H1 (cell line): ENCODE results near the gene DGKD. TPM values are rescaled to one million over a fixed set of nuclear protein-coding genes. Genes with fewer than 3 reads are reported as not detected.

ENCODE experiments used
- CTCF ChIA-PET: fragments of 300-600 bp; sonication (Branson Sonifier 250); formaldehyde crosslinking; loops from one replicate; lab custom pipeline; 2021; ENCODE audit not compliant: partially characterized antibody; lab: Charles Lee
- POLR2A ChIA-PET: fragments of 300-600 bp; sonication (Branson Sonifier 250); formaldehyde crosslinking; loops from one replicate; lab custom pipeline; 2021; ENCODE audit warnings: inconsistent platforms; ENCODE audit not compliant: partially characterized antibody; lab: Charles Lee
- DNase-seq, 2 experiments: peaks; one replicate each; pipeline versions ENCODE4 v3.0.0 to v3.0.0-alpha.2; 2010 to 2022; ENCODE audit warnings: low spot score in 2 of 2, low read depth in 1 of 2, mixed read lengths in 1 of 2
- FAIRE-seq: peaks from 2 replicates; lab custom pipeline; 2011; peaks lifted over from hg19 to GRCh38; lab: Jason Lieb, UNC
- H2AFZ ChIP-seq: 2 replicates; pipeline ENCODE4 v1.8.1; 2012; ENCODE audit warnings: low read length, inconsistent platforms
- H2AK5ac ChIP-seq: 2 replicates; pipeline ENCODE4 v1.6.1; 2013; ENCODE audit warnings: low read depth, low read length
- H2BK120ac ChIP-seq: replicated peaks from 2 replicates; pipeline ENCODE3; 2013; ENCODE audit warnings: low read depth, low read length, inconsistent platforms
- H2BK12ac ChIP-seq: 2 replicates; pipeline ENCODE4 v1.6.1; 2013; ENCODE audit warnings: low read depth, low read length
- H2BK15ac ChIP-seq: 2 replicates; pipeline ENCODE4 v1.6.1; 2013; ENCODE audit warnings: low read length
- H2BK20ac ChIP-seq: 2 replicates; pipeline ENCODE4 v1.6.1; 2013; ENCODE audit warnings: low read length
- H2BK5ac ChIP-seq: 2 replicates; pipeline ENCODE4 v1.6.1; 2013; ENCODE audit warnings: low read depth, low read length
- H3K14ac ChIP-seq: 2 replicates; pipeline ENCODE4 v1.6.1; 2013; ENCODE audit warnings: inconsistent platforms; ENCODE audit not compliant: insufficient read length
- H3K18ac ChIP-seq: 2 replicates; pipeline ENCODE4 v1.6.1; 2013; ENCODE audit warnings: low read length; ENCODE audit errors: extremely low read depth
- H3K23ac ChIP-seq: 2 replicates; pipeline ENCODE4 v1.6.1; 2013; ENCODE audit warnings: inconsistent platforms; ENCODE audit not compliant: insufficient read length
- H3K23me2 ChIP-seq: 2 replicates; pipeline ENCODE4 v1.6.1; 2013; ENCODE audit warnings: low read depth, low read length
- H3K27ac ChIP-seq: 2 replicates; pipeline ENCODE4 v1.6.1; 2011; ENCODE audit warnings: low read depth, low read length, inconsistent platforms
- H3K27me3 ChIP-seq, 4 experiments: replicated peaks in 1 of 4; 1 replicate in 1 of 4; 2 replicates in 3 of 4; pipeline versions ENCODE4 v1.6.1 to v1.8.1; 2011 to 2013; ENCODE audit warnings: low read length in 3 of 4, mild to moderate bottlenecking in 3 of 4, inconsistent platforms in 2 of 4, mixed read lengths in 2 of 4, moderate library complexity in 1 of 4; ENCODE audit not compliant: control insufficient read depth in 3 of 4, insufficient read depth in 3 of 4; ENCODE audit errors: extremely low read depth in 1 of 4
- H3K36me3 ChIP-seq, 4 experiments: 2 replicates each; pipeline versions ENCODE4 v1.6.1 to v1.8.1; 2011 to 2013; ENCODE audit warnings: mild to moderate bottlenecking in 4 of 4, low read length in 3 of 4, moderate library complexity in 2 of 4, control low read depth in 1 of 4, inconsistent platforms in 1 of 4; ENCODE audit not compliant: insufficient read depth in 4 of 4, control insufficient read depth in 2 of 4
- H3K4ac ChIP-seq: replicated peaks from 2 replicates; pipeline ENCODE3; 2013; ENCODE audit warnings: low read length, low read depth, mixed read lengths, inconsistent platforms; ENCODE audit not compliant: insufficient read length
- H3K4me1 ChIP-seq, 4 experiments: replicated peaks in 1 of 4; 1 replicate in 1 of 4; 2 replicates in 3 of 4; pipeline versions ENCODE4 v1.6.1 to v1.8.1; 2011 to 2013; ENCODE audit warnings: low read length in 3 of 4, inconsistent platforms in 2 of 4, mixed read lengths in 1 of 4; ENCODE audit not compliant: insufficient read depth in 4 of 4, control insufficient read depth in 3 of 4
- H3K4me2 ChIP-seq, 2 experiments: 2 replicates each; pipeline versions ENCODE4 v1.6.1 to v1.8.1; 2011 to 2013; ENCODE audit warnings: low read depth in 2 of 2, low read length in 2 of 2, control low read depth in 1 of 2, inconsistent platforms in 1 of 2, mild to moderate bottlenecking in 1 of 2; ENCODE audit not compliant: insufficient read depth in 1 of 2
- H3K4me3 ChIP-seq, 4 experiments: fragments of 200-600, 300-600 bp in 1 of 4; sonication (generic), shearing (Covaris generic), sonication (Bioruptor Twin) in 1 of 4; 2 replicates each; pipeline versions ENCODE4 v1.5.1 to v1.8.1; 2011 to 2016; ENCODE audit warnings: low read length in 4 of 4, low read depth in 3 of 4, control low read depth in 2 of 4, inconsistent platforms in 2 of 4, mild to moderate bottlenecking in 2 of 4, mixed read lengths in 1 of 4, moderate library complexity in 1 of 4; ENCODE audit not compliant: insufficient read depth in 2 of 4; ENCODE audit errors: extremely low read depth in 1 of 4
- H3K56ac ChIP-seq: replicated peaks from 2 replicates; pipeline ENCODE3; 2013; ENCODE audit warnings: low read depth, mild to moderate bottlenecking, mixed read lengths, low read length, inconsistent platforms; ENCODE audit not compliant: insufficient read length
- H3K79me1 ChIP-seq: 2 replicates; pipeline ENCODE4 v1.6.1; 2013; ENCODE audit warnings: low read depth, low read length, control low read depth
- H3K79me2 ChIP-seq, 2 experiments: 2 replicates each; pipeline versions ENCODE4 v1.6.1 to v1.8.1; 2012 to 2013; ENCODE audit warnings: low read length in 2 of 2, mild to moderate bottlenecking in 2 of 2, inconsistent platforms in 1 of 2; ENCODE audit not compliant: insufficient read depth in 2 of 2, control insufficient read depth in 1 of 2
- H3K9ac ChIP-seq, 4 experiments: replicated peaks in 1 of 4; 1 replicate in 1 of 4; 2 replicates in 3 of 4; pipeline versions ENCODE4 v1.6.1 to v1.8.1; 2011 to 2013; ENCODE audit warnings: low read depth in 3 of 4, low read length in 3 of 4, control low read depth in 2 of 4, mild to moderate bottlenecking in 2 of 4, moderate library complexity in 2 of 4, inconsistent platforms in 1 of 4; ENCODE audit errors: extremely low read depth in 1 of 4
- H3K9me3 ChIP-seq, 2 experiments: 2 replicates each; pipeline versions ENCODE4 v1.6.1 to v1.8.1; 2012 to 2013; ENCODE audit warnings: mild to moderate bottlenecking in 2 of 2, moderate library complexity in 2 of 2, control low read depth in 1 of 2, inconsistent platforms in 1 of 2, low read depth in 1 of 2, low read length in 1 of 2, mixed read lengths in 1 of 2; ENCODE audit not compliant: insufficient read depth in 2 of 2
- H4K20me1 ChIP-seq, 2 experiments: replicated peaks in 1 of 2; 2 replicates each; pipeline versions ENCODE3 to v1.8.1; 2011 to 2013; ENCODE audit warnings: inconsistent platforms in 2 of 2, low read length in 2 of 2, mild to moderate bottlenecking in 1 of 2; ENCODE audit not compliant: insufficient read depth in 2 of 2, control insufficient read depth in 1 of 2
- H4K5ac ChIP-seq: 2 replicates; pipeline ENCODE4 v1.6.1; 2013; ENCODE audit warnings: low read length, low read depth, mixed read lengths, inconsistent platforms; ENCODE audit not compliant: insufficient read length
- H4K8ac ChIP-seq: 2 replicates; pipeline ENCODE4 v1.8.0; 2013; ENCODE audit warnings: mild to moderate bottlenecking, moderate library complexity, low read length, inconsistent platforms; ENCODE audit not compliant: insufficient read depth; ENCODE audit errors: extremely low read depth
- H4K91ac ChIP-seq: replicated peaks from 2 replicates; pipeline ENCODE3; 2013; ENCODE audit warnings: low read length, mixed read lengths, inconsistent platforms; ENCODE audit not compliant: insufficient read length
- GTF2F1 ChIP-seq: IDR thresholded peaks from 2 replicates; pipeline ENCODE4 v1.6.1; 2012; ENCODE audit warnings: low read depth, low read length, improper control_type of control experiment, borderline replicate concordance
- WGBS, 2 experiments: shearing (Covaris generic) in 1 of 2; methylation state at CpG; one replicate each; pipeline versions ENCODE4 v1.1.6 to v1.1.7; 2013 to 2015; ENCODE audit warnings: low lambda C conversion rate in 2 of 2, mixed read lengths in 2 of 2, inconsistent platforms in 1 of 2, low coverage in 1 of 2, missing lambda C conversion rate in 1 of 2; ENCODE audit not compliant: insufficient replicate concordance in 2 of 2, insufficient coverage in 1 of 2, insufficient read length in 1 of 2; ENCODE audit errors: extremely low coverage in 1 of 2, missing lambda C conversion rate in 1 of 2; 5-methylcytosine and 5-hydroxymethylcytosine counted together
- polyA plus RNA-seq, 7 experiments: library from polyadenylated mRNA; depleted of rRNA in 3 of 7; stranded (reverse) in 5 of 7; unstranded in 2 of 7; fragments of >200 nt in 5 of 7; fragments of 200-250 nt in 2 of 7; gene quantifications; 1 replicate in 5 of 7; 2 replicates in 1 of 7; 4 replicates in 1 of 7; pipeline versions ENCODE4 v1.2.1 to v1.2.3, GENCODE V29; 2011 to 2013; ENCODE audit warnings: missing spikeins in 2 of 7, mixed read lengths in 2 of 7
- total RNA-seq: library from RNA; stranded (reverse); fragmentation: NEBNext Ultra II Directional; extraction: Animal tissue kit (Norgen Biotek cat#: 25700); gene quantifications from 2 replicates; pipeline ENCODE4 v1.2.1, GENCODE V29; 2021

DGKD gene
- total and polyA plus RNA-seq, 2 of the 8 experiments (the other 6 are each of a cell fraction or from before 2014, with no cell fraction given): 7.7 to 30.9 TPM

DNA sequence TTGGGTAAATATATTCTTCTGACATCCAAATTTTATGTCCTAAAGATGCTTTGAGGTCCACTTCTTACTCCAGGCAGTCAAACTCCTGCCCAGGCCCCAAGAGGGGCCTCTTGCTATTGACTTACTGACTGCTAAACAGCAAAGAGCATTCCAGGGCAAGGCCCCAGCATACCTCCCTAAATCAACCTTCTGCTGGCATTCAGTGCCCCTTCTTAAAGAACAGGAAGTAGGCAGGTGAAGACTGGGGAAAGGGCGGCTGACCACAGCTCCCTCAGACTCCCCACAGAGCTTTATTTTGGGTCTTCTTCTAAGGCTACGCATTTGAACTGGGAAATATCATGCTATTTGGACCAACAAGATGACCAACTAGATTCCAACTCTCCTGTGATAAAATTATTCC lies 143.4 kb downstream of the DGKD start:
- DNase-seq (no peak), FAIRE-seq (no peak)
- no peaks in the 10 kb centered on the region for H3K79me1 ChIP-seq
- no peak overlapping the region for H2AFZ ChIP-seq
- CTCF ChIA-PET: interaction anchor here (0.8 kb wide), 1 partner anchor 9 kb away, joined by 3 read pairs; no protein-coding TSS in a partner anchor
- no peak overlapping the region for H4K8ac ChIP-seq
- WGBS, 2 experiments: 78% methylated on average over 2 of the region's 2 CpGs; no CpG with 5 or more reads in 1 of the 2 experiments
- 0 out of 4 replicates have a peak, but pooled peaks cover 0 to 3% of the 10 kb centered on the region in 2 experiments for H3K9me3 ChIP-seq
- no peaks in the 10 kb centered on the region for H3K23me2 ChIP-seq
- H3K9ac ChIP-seq: no peak overlapping the region
- H4K91ac ChIP-seq: no peak overlapping the region
- H3K4me3 ChIP-seq: no peak overlapping the region
- no peaks in the 10 kb centered on the region for H3K4me1 ChIP-seq
- no peak overlapping the region for H4K5ac ChIP-seq
- H3K4ac ChIP-seq: no peak overlapping the region
- no peaks in the 10 kb centered on the region for H3K27me3 ChIP-seq
- H3K56ac ChIP-seq: no peak overlapping the region
- no peak overlapping the region for H2BK15ac ChIP-seq
- H2BK5ac ChIP-seq: no peak overlapping the region
- H4K20me1 ChIP-seq: no peaks in the 10 kb centered on the region
- no peaks in the 10 kb centered on the region; a peak in 1 of 8 replicates for H3K36me3 ChIP-seq
- no peak overlapping the region for H2AK5ac ChIP-seq
- no peak overlapping the region for H3K23ac ChIP-seq
- no peak overlapping the region for H2BK120ac ChIP-seq
- no peak overlapping the region for H3K14ac ChIP-seq
- POLR2A ChIA-PET: no interaction called here
- H2BK12ac ChIP-seq: no peak overlapping the region
- no peak overlapping the region for H3K27ac ChIP-seq
- H3K4me2 ChIP-seq: no peak overlapping the region
- no peak overlapping the region for H2BK20ac ChIP-seq
- no peaks in the 10 kb centered on the region for H3K79me2 ChIP-seq
- no peak overlapping the region for H3K18ac ChIP-seq
- no peak for TF ChIP-seq GTF2F1
